Type B pancreatic cell (in vitro differentiated cells): ENCODE measurements around the gene APLP1. TPM values are rescaled to one million over a fixed set of nuclear protein-coding genes. Genes with fewer than 3 reads are reported as not detected.
"Not testable (repeated sequence)": the region's sequence is repeated elsewhere in the genome, so short reads cannot be mapped to it uniquely, and the experiment has no call there.

Experiments
- DNase-seq: peaks from one replicate; pipeline ENCODE4 v3.0.0; 2021; ENCODE audit warnings: mixed read lengths; ENCODE audit not compliant: unreplicated experiment; ENCODE audit errors: extremely low spot score
- H3K27ac Mint-ChIP-seq: 2 replicates; pipeline ENCODE4 v1.8.0; 2021; ENCODE audit warnings: mild to moderate bottlenecking, mixed read lengths
- H3K27me3 Mint-ChIP-seq: 2 replicates; pipeline ENCODE4 v1.8.0; 2021; ENCODE audit warnings: mixed read lengths
- H3K36me3 Mint-ChIP-seq: 2 replicates; pipeline ENCODE4 v1.8.0; 2021; ENCODE audit warnings: mixed read lengths
- H3K4me1 Mint-ChIP-seq: one replicate; pipeline ENCODE4 v1.8.0; 2021; ENCODE audit warnings: mixed read lengths; ENCODE audit not compliant: unreplicated experiment
- H3K4me3 Mint-ChIP-seq: 2 replicates; pipeline ENCODE4 v1.8.0; 2021; ENCODE audit warnings: mild to moderate bottlenecking, mixed read lengths
- H3K9me3 Mint-ChIP-seq: 2 replicates; pipeline ENCODE4 v1.8.0; 2021; ENCODE audit warnings: mixed read lengths
- total RNA-seq: library from RNA; stranded (reverse); gene quantifications from 2 replicates; pipeline ENCODE4 v1.2.1, GENCODE V29; 2021; ENCODE audit warnings: low replicate concordance
- TF ChIP-seq, protein P1 (sequence below): fragments of 200-600 bp; sonication (generic); conservative IDR thresholded peaks from 2 replicates; pipeline ENCODE4 v1.5.0; 2021; ENCODE audit warnings: antibody characterized with exemption, mild to moderate bottlenecking

APLP1 gene
- total RNA-seq, 1 donor from 2014 or later: 120 TPM

DNA sequence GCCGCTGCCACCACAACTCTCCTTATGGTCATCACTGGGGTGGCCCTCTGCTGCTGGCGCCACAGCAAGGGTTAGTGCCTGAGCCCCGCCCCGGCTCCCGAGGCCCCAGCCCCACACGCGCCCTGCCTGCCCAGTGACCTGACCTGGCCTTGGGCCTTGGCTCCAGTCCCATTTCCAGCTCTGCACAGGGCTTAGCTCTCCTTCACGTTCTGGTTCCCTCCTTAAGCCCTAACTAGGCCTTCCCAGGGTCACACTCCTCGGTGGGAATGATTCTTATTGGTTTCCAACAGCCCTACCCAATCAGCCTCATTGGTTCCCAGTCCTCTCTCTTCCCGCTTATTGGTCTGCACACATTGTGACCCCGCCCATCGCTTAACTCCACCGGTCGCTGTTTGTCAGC is 5.8 kb upstream of the APLP1 start:
- Mint-ChIP-seq H3K27me3 (peaks cover 63% of the 10 kb centered on the region), H3K4me1 (peaks cover 6% of the 10 kb centered on the region), H3K36me3 (no peaks in the 10 kb centered on the region), H3K4me3 (no peak overlapping the region), H3K27ac (no peak overlapping the region), H3K9me3 (no peaks in the 10 kb centered on the region)
- DNase-seq: no peak
- TF ChIP-seq, protein P1, sequence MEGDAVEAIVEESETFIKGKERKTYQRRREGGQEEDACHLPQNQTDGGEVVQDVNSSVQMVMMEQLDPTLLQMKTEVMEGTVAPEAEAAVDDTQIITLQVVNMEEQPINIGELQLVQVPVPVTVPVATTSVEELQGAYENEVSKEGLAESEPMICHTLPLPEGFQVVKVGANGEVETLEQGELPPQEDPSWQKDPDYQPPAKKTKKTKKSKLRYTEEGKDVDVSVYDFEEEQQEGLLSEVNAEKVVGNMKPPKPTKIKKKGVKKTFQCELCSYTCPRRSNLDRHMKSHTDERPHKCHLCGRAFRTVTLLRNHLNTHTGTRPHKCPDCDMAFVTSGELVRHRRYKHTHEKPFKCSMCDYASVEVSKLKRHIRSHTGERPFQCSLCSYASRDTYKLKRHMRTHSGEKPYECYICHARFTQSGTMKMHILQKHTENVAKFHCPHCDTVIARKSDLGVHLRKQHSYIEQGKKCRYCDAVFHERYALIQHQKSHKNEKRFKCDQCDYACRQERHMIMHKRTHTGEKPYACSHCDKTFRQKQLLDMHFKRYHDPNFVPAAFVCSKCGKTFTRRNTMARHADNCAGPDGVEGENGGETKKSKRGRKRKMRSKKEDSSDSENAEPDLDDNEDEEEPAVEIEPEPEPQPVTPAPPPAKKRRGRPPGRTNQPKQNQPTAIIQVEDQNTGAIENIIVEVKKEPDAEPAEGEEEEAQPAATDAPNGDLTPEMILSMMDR: no peak

GRCh38 chr19:35863018-35863417 is 5.4 kb upstream of the APLP1 start:
- Mint-ChIP-seq H3K27ac (no peak overlapping the region), H3K4me1 (peaks cover 11% of the 10 kb centered on the region), H3K4me3 (no peak overlapping the region), H3K27me3 (peaks cover 61% of the 10 kb centered on the region), H3K36me3 (no peaks in the 10 kb centered on the region), H3K9me3 (no peaks in the 10 kb centered on the region)
- DNase-seq: no peak
- TF ChIP-seq, protein P1: no peak

GRCh38 chr19:35868823-35869326 is 501 bp downstream of the APLP1 start:
- Mint-ChIP-seq H3K9me3 (no peaks in the 10 kb centered on the region), H3K27ac (peak overlapping the region; percentile 21)

GRCh38 chr19:35869327-35870123 is 1.2 kb downstream of the APLP1 start:
- DNase-seq: peak; percentile 86
- Mint-ChIP-seq H3K4me3 (peak overlapping the region; percentile 88), H3K36me3 (no peaks in the 10 kb centered on the region)

More at GRCh38 chr19:35868823-35869326, 501 bp downstream of the APLP1 start:
- TF ChIP-seq, protein P1: no peak
- peaks cover 18% of the 10 kb centered on the region for H3K4me1 Mint-ChIP-seq
- H3K27me3 Mint-ChIP-seq: peaks cover 23% of the 10 kb centered on the region
- no peaks in the 10 kb centered on the region for H3K36me3 Mint-ChIP-seq
- DNase-seq: no peak
- H3K4me3 Mint-ChIP-seq: peak overlapping the region; percentile 88

DNA sequence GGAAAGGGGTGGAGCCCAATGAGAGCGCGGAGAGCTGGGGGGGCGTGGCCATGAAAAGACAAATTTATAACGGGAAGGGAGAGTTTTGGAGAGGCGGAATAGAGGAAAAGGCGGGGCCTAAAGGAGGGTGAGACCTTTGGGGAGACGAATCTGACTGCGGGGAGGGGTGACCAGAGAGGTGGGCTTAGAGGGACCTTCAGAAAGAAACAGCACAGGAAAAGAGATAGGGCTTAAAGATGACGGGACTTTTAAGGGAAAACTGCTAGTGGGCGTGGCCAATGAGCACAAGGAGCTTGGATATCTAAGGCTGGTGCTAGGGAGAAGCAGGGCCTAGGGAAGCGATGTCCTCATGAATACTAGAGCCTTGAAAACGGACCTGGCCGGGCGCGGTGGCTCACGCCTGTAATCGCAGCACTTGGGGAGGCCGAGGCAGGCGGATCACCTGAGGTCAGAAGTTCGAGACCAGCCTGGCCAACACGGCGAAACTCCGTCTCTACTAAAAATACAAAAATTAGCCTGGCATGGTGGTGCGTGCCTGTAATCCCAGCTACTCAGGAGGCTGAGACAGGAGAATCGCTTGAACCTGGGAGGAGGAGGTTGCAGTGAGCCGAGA is 1.9 kb downstream of the APLP1 start:
- DNase-seq, H3K36me3 Mint-ChIP-seq, H3K9me3 Mint-ChIP-seq: not testable (repeated sequence)
- peak overlapping the region; percentile 40 for H3K27ac Mint-ChIP-seq
- H3K4me3 Mint-ChIP-seq: peak overlapping the region; percentile 83
- peaks cover 23% of the 10 kb centered on the region for H3K27me3 Mint-ChIP-seq
- H3K4me1 Mint-ChIP-seq: peaks cover 18% of the 10 kb centered on the region

More at GRCh38 chr19:35869327-35870123, 1.2 kb downstream of the APLP1 start:
- Mint-ChIP-seq H3K9me3 (no peaks in the 10 kb centered on the region), H3K27ac (peak overlapping the region; percentile 40), H3K4me1 (peaks cover 18% of the 10 kb centered on the region), H3K27me3 (peaks cover 23% of the 10 kb centered on the region)
- TF ChIP-seq, protein P1: no peak

GRCh38 chr19:35870798-35871197 is 2.4 kb downstream of the APLP1 start:
- Mint-ChIP-seq H3K36me3 (no peaks in the 10 kb centered on the region), H3K9me3 (no peaks in the 10 kb centered on the region), H3K27me3 (peaks cover 19% of the 10 kb centered on the region), H3K4me3 (no peak overlapping the region), H3K27ac (no peak overlapping the region), H3K4me1 (peaks cover 18% of the 10 kb centered on the region)
- TF ChIP-seq, protein P1: no peak
- DNase-seq: no peak
